Activated CD8-positive, alpha-beta T cell treated with anti-CD3 and anti-CD28 coated beads, Interleukin-2, amount 10 ng/mL, durations not matched to agents 7 days and 5 days (primary cell): Measurements from ENCODE around the gene PAIP1. TPM values are rescaled to one million over a fixed set of nuclear protein-coding genes. Genes with fewer than 3 reads are reported as not detected.

Experiments used
- ATAC-seq: fragments of 150-1000 bp; cut with Tn5 transposase; one replicate; pipeline ENCODE4 v1.10.0; 2021; ENCODE audit warnings: moderate library complexity
- CTCF ChIA-PET: fragments of 350-600 bp; sonication (Branson Sonifier 250); formaldehyde crosslinking; loops from one replicate; lab custom pipeline; 2021; ENCODE audit warnings: antibody characterized with exemption; lab: Charles Lee
- POLR2A ChIA-PET: fragments of 350-600 bp; sonication (Branson Sonifier 250); formaldehyde crosslinking; loops from one replicate; lab custom pipeline; 2021; ENCODE audit warnings: antibody characterized with exemption; lab: Charles Lee
- DNase-seq: peaks from one replicate; pipeline ENCODE4 v3.0.0-alpha.2; 2020
- H3K27ac Mint-ChIP-seq: one replicate; pipeline ENCODE4 v1.8.0; 2021; ENCODE audit warnings: mild to moderate bottlenecking, mixed read lengths
- H3K27me3 Mint-ChIP-seq: one replicate; pipeline ENCODE4 v1.8.0; 2021; ENCODE audit warnings: low read depth, mixed read lengths
- H3K36me3 Mint-ChIP-seq: one replicate; pipeline ENCODE4 v1.8.0; 2021; ENCODE audit warnings: low read depth, mixed read lengths
- H3K4me1 Mint-ChIP-seq: one replicate; pipeline ENCODE4 v1.8.0; 2021; ENCODE audit warnings: low read depth, mixed read lengths
- H3K4me3 Mint-ChIP-seq: one replicate; pipeline ENCODE4 v1.8.0; 2021; ENCODE audit warnings: mild to moderate bottlenecking, mixed read lengths
- H3K9me3 Mint-ChIP-seq: one replicate; pipeline ENCODE4 v1.8.0; 2022; ENCODE audit warnings: mixed read lengths; ENCODE audit not compliant: insufficient read depth
- total RNA-seq, 2 experiments: library from RNA; stranded (reverse); gene quantifications; one replicate each; pipeline ENCODE4 v1.2.3, GENCODE V29; 2021

PAIP1 gene
- total RNA-seq, 2 experiments from 2014 or later: 31.8 to 36.3 TPM

DNA sequence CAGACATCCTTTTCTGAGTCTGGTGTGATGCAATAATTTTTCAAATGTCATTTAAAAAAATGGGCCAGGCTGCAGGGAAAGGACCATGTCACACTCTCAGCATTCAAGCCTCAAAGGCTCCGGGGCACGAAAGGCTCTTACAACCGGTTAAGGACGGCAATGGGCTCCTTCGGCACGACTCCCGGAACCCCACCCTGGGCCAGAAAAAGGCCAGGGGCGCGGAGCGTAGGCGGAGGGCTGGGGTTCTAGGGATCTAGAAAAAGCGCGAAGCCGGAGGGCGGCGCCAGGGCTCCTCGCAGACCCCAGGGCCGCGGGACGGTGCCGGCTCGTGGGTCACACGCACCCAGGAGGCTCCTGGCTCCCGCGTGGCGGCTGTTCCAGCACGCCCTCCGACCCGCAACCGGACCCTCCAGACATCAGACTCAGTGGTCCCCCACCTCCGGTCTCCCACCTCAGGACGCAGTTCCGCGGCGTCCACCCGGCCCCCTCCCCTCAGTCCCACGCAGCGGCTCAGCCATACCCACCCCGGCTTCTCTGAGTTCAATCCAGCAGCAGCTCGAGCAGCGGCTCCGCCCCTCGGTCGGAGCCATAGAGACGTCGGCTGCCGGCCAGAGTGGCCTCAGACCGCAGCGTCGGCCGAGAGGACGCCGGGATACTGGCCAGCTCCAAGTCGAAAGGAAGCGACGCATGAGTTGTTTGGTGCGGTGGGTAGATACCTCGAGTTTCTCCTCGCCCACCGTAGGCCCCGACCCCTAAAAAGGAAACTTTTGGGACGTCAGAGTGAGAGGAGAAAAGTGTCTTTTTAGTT is 73.4 kb downstream of the PAIP1 start, which contains the start of gene TMEM267:
Gene TMEM267, minus strand, starts transcription at position 568 of the 808 bp plus-strand sequence. CDS start 29,896 bp downstream, outside the sequence.
- Mint-ChIP-seq H3K4me1 (peaks cover 38% of the 10 kb centered on the region), H3K36me3 (peaks cover 16% of the 10 kb centered on the region), H3K9me3 (no peaks in the 10 kb centered on the region), H3K27ac (peak within 1 kb of the TSS; percentile 100), H3K4me3 (peak within 1 kb of the TSS; percentile 97), H3K27me3 (no peaks in the 10 kb centered on the region)
- ChIA-PET CTCF (interaction anchor here (0.6 to 3.7 kb wide), 43 partner anchors 9 to 575 kb away, joined by 3 to 38 read pairs (median 6); partner anchors contain the start of genes C5orf34, NNT and ZNF131), POLR2A (interaction anchor here (0.6 to 4.0 kb wide), 43 partner anchors 10 to 1579 kb away, joined by 3 to 54 read pairs (median 5); partner anchors contain the start of genes C5orf34, FBXO4, HMGCS1 and MRPS30)
- DNase-seq: peak; percentile 89
- ATAC-seq: peak; percentile 88

DNA sequence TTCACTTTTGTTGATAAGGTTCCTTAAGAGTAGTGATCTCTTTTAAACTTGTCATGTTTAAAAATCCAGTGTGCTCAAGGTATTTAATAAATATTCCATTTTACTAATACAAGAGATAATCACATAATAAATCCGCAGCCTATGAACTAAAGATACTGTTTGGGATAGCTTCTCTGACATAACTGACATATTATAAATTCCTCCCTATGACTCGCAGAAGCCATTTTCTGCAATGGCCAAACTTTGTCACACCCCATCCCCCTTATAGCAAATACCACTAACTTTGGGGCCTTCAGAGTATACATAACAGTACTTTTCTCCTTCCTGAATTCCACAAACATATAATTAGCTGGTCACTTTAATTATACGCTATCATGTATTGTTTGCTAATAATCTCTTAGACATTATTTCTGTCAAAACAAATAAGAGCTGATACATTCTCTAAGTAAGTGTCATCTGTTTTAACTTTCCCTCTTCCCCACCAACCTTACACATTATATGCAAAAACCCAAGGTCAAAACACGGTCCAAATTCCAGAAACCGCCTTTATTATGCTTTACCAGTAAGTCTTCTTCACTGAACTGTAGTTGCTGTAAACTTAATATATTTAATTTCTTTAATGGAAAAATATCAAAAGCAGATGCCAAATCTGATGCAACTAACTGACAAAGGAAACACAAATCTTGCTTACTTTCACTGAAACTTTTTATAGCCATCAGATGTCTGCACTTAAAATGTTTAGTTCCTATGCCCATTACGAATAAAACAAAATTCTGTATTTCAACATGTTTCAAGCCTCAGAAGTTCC is 74.2 kb downstream of the PAIP1 start:
- H3K36me3 Mint-ChIP-seq: peaks cover 13% of the 10 kb centered on the region
- no peaks in the 10 kb centered on the region for H3K9me3 Mint-ChIP-seq
- H3K4me3 Mint-ChIP-seq: peak overlapping the region; percentile 97
- H3K27me3 Mint-ChIP-seq: no peaks in the 10 kb centered on the region
- peaks cover 38% of the 10 kb centered on the region for H3K4me1 Mint-ChIP-seq
- ChIA-PET POLR2A (interaction anchor here (1.1 to 4.0 kb wide), 3 partner anchors 170 to 532 kb away, joined by 3 to 54 read pairs (median 25); partner anchors contain the start of gene HMGCS1), CTCF (interaction anchor here (0.7 kb wide), 1 partner anchor 574 kb away, joined by 3 read pairs; no protein-coding TSS in a partner anchor)
- DNase-seq (no peak), ATAC-seq (no peak)
- H3K27ac Mint-ChIP-seq: peak overlapping the region; percentile 100

Other genes with a start within 250 kb of the PAIP1 start
- gene HMGCS1, start 243.7 kb downstream of the PAIP1 start, total RNA-seq: 10 to 100 TPM; 82.4 to 90.6 TPM
- 10 to 100 TPM; 10.8 to 11.9 TPM for gene CCL28, start 144.7 kb downstream of the PAIP1 start, total RNA-seq
- 10 to 100 TPM; 12.8 to 13.6 TPM for gene TMEM267, start 73.2 kb downstream of the PAIP1 start, total RNA-seq
- 10 to 100 TPM in 1 of 2 experiments, 1 to 10 TPM in 1; 7.7 to 10.3 TPM for gene C5orf34, start 41.9 kb downstream of the PAIP1 start, total RNA-seq
- 100 to 1,000 TPM; 103 to 104 TPM for gene NNT, start 46.1 kb upstream of the PAIP1 start, total RNA-seq